ENCODE measurements around the gene BCAS1.

Gene BCAS1

GRCh38 chr20:54082100-54082499, 11.7 kb upstream of the BCAS1 start:
- no peak for ATAC-seq
- TF ChIP-seq ZFP30 (CRISPR knock-in tag; IDR thresholded peaks at IDR 0.05) (no peak), RARB (CRISPR knock-in tag; IDR thresholded peaks at IDR 0.05) (no peak), CSRNP3 (CRISPR knock-in tag; IDR thresholded peaks at IDR 0.05) (no peak), TSHZ2 (CRISPR knock-in tag; IDR thresholded peaks at IDR 0.05) (no peak), ZNF70 (CRISPR knock-in tag; IDR thresholded peaks at IDR 0.05) (no peak), ZNF8 (CRISPR knock-in tag; IDR thresholded peaks at IDR 0.05) (no peak), ZC3H10 (CRISPR knock-in tag; IDR thresholded peaks at IDR 0.05) (no peak), OSR1 (CRISPR knock-in tag; IDR thresholded peaks at IDR 0.05) (no peak)

- no peak for TF ChIP-seq PATZ1 (CRISPR knock-in tag; IDR thresholded peaks at IDR 0.05; ENCODE audit: borderline replicate concordance)
- TF ChIP-seq ZFP3 (CRISPR knock-in tag; IDR thresholded peaks at IDR 0.05): no peak
- TF ChIP-seq TSHZ2 (CRISPR knock-in tag; IDR thresholded peaks at IDR 0.05): no peak
- no peak for TF ChIP-seq TCF4 (CRISPR knock-in tag; IDR thresholded peaks at IDR 0.05; ENCODE audit: borderline replicate concordance)
- TF ChIP-seq SNAI2 (CRISPR knock-in tag; IDR thresholded peaks at IDR 0.05): no peak
- no peak for TF ChIP-seq ZNF8 (CRISPR knock-in tag; IDR thresholded peaks at IDR 0.05)
- no peak for TF ChIP-seq CSDC2 (CRISPR knock-in tag; IDR thresholded peaks at IDR 0.05)
- no peak for ATAC-seq
Observed at GRCh38 chr20:54079652-54080051, 9.3 kb upstream of the BCAS1 start.

- no peak for TF ChIP-seq RARB (CRISPR knock-in tag; IDR thresholded peaks at IDR 0.05)
- no peak for ATAC-seq
Observed at GRCh38 chr20:54078296-54078984, 8.0 kb upstream of the BCAS1 start.

GRCh38 chr20:54076259-54076658, 5.9 kb upstream of the BCAS1 start:
- no peak for ATAC-seq
- TF ChIP-seq TSHZ2 (CRISPR knock-in tag; IDR thresholded peaks at IDR 0.05) (no peak), TCF4 (CRISPR knock-in tag; IDR thresholded peaks at IDR 0.05; ENCODE audit: borderline replicate concordance) (no peak), ZFP3 (CRISPR knock-in tag; IDR thresholded peaks at IDR 0.05) (no peak), BACH2 (CRISPR knock-in tag; IDR thresholded peaks at IDR 0.05; ENCODE audit: borderline replicate concordance) (no peak), CREB5 (CRISPR knock-in tag; IDR thresholded peaks at IDR 0.05; ENCODE audit: low read depth) (no peak), OSR1 (CRISPR knock-in tag; IDR thresholded peaks at IDR 0.05) (no peak), TOX (CRISPR knock-in tag; IDR thresholded peaks at IDR 0.05; ENCODE audit: borderline replicate concordance) (no peak), PATZ1 (CRISPR knock-in tag; IDR thresholded peaks at IDR 0.05; ENCODE audit: borderline replicate concordance) (no peak), ZFP30 (CRISPR knock-in tag; IDR thresholded peaks at IDR 0.05) (no peak), ARNTL (CRISPR knock-in tag; IDR thresholded peaks at IDR 0.05; ENCODE audit: borderline replicate concordance, low read depth) (no peak), ZC3H10 (CRISPR knock-in tag; IDR thresholded peaks at IDR 0.05) (no peak), ZNF565 (CRISPR knock-in tag; conservative IDR thresholded peaks at IDR 0.05; ENCODE audit: low read depth) (no peak)
